ENCODE results near the gene DEAF1.
"Not testable (repeated sequence)": the region's sequence is repeated elsewhere in the genome, so short reads cannot be mapped to it uniquely, and the experiment has no call there.

The DEAF1 gene

DNA sequence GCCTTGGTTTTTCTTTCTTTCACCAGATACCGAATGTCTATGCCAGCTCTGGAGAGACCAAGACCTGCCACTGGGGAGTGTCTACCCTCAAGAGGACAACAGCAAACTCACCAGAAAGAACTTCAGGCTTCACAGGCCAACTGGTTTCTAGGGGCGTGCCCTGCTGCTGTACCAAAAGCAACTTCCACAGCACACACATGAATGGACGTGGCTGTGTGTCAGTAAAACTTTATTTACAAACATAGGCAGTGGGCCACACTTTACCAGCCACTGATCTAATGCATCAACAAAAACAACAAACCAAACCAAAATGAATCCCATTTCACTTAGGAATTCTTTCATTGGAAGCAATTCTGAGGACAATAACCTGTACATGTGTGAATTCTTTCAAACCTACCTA, 16.7 kb downstream of the DEAF1 start:
- DNase-seq: no peak

DNA sequence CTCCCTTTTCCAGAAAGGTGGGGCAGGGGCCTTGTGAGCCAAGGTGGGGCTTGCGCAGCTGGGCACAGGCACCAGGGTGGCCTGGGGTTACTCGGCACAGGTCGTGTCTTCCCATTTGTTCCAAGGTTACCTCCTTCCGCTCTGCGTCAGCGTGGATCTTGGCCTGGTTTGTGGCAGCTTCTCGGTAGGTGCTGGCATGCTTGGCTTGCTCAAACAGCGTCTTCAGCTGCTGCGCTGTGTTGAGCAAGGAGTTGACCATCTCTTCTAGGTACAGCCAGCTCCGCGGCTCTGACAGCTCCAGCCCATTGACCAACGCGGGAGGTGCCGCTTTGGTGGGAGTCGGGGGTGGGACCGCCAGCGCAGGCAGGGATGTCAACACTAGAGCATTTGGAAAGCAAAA, 20.6 kb downstream of the DEAF1 start:
- DNase-seq: no peak

DNA sequence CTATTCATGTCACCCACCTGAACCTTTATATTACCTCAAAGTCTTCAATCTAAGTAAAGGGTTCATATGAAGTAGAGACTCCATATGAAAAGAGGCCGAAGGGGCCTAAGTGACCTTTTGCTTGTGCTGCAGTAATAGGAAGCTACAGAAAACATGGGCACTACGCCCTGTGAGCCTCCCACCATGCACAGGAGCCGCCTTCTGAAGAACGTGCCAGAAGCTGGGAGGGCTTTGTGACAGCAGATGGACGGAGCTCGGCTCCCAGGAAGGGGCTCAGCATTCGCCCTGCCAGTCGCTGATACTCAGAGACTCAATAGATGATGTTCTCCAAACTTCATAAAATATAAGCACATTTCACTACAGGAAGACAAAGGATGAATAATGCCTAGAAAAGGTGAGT, 21.2 kb downstream of the DEAF1 start:
- DNase-seq: no peak

DNA sequence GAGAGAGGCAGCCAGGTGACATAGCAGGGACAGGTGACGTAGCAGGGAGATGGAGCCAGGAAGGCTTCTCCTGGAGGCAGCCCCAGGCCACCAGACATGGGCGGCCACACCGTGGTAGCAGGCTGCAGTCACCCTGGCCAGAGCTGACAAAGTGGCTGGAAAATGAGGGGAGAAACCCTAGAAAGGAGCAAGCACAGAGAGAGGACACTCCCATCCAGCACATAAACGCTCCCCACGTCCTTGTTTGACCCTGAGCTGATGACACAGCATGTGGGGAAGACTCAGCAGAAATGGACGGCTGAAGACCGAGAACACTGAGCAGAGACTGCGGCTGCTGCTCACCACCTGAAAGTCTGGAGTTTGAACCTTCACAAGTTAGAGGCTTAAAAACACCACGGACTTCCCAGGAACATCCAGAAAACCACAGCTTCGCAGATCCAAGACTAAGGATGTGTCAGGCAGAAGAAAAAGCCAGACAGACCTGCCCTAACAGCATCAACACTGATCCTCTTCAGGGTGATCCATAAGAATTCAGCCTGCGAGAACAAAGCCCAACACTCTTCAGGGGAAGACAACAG, 29.2 kb downstream of the DEAF1 start:
- no peak for DNase-seq

DNA sequence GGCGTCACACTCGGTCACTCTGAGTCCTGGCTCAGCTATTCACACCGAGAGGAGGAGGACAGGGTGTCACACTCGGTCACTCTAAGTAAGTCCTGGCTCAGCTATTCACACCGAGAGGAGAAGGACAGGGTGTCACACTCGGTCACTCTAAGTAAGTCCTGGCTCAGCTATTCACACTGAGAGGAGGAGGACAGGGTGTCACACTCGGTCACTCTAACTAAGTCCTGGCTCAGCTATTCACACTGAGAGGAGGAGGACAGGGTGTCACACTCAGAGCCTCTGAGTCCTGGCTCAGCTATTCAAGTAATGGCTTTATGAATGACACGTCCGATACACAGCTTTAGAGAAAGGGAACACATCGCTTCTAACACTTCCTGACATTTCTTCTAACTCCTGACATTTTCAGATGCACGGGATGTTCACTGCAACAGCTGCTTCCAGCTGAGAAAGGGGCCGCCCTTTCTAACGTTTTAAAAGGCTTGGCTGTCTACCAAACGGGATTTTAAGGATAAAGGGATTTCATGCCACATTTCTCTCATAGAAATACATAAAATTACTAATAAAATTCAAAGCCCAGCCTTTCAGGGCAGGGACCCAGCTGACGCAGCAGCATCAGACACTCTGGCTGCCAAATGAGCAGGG, 29.8 kb downstream of the DEAF1 start:
- DNase-seq: no peak

DNA sequence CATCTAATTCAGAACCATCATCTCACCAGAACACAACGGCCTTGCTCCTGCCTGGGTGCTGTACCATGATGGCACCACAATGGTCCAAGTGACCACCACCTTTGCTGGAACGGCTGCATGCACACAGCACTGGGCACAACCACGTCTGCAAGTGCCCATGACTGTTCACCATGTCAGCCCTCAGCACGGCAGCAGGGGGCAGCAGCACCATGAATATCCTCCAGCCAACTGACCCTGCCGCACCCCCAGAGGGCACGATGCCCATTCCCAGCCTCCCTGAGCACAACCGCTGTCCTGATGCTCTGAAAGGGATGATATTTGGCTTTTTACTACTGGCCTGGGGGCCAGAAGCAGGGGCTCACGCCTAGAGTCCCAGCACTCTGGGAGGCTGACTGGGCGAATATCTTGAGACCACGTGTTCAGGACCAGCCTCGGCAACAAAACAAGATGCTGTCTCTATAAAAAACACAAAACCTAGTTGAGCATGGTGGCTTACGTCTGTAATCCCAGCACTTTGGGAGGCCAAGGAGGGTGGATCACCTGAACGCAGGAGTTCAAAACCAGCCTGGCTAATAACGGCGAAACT, 32.2 kb downstream of the DEAF1 start:
- DNase-seq: no peak

DNA sequence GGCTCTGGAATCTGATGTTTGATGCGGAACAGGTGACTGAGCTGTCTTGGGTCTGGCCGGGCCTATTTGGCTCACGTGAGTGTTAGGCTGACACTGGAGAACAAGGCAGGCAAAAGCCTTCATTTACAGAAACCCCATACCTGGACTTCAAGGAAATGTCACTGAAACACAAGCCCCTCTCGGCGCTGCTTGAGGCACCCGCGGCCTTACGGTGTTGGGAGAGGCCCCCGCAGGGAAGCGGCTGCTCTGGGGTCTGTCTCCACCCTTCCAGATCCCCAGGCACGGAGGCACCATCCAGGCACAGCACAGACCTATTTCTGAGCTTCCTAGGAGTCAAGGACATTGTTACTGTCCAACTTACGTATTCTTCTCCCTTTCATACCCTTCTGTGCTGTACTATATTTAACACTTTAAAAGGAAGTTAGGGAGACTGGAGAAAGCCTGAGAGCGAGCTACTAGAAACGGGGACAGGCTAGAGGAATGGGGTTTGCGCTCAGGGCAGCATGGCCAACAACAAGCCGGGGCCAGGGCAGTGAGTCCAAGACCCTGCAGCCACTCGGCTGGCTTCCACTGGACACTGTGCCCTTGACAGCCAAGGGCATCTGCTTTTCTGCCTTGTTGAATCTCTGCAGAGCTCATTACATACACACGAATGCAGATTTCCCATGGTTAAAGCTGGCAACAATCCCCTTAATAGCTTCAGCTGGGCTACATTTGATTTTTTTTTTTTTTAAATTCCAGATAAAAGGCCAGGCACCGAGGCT, 34.2 kb downstream of the DEAF1 start:
- DNase-seq: no peak

DNA sequence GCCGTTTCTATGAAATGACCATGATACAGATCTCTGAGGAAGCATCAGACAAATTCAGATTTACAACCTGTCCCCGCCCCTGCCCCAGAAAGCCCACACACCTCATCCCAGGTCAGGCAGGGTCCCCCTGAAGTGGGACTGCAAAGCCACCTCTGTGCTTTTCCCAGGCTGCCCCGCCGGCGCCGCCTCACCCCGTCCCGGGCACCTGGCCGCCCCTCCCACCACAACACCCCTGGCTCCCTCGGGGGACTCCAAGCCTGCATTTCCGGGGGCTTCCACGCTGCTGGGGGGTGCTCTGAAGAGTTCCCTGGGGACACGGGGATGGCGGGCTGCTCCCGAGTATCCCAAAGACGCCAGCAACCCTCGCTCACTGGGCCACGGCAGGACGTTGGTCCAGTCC, 34.7 kb downstream of the DEAF1 start:
- no peak for DNase-seq

DNA sequence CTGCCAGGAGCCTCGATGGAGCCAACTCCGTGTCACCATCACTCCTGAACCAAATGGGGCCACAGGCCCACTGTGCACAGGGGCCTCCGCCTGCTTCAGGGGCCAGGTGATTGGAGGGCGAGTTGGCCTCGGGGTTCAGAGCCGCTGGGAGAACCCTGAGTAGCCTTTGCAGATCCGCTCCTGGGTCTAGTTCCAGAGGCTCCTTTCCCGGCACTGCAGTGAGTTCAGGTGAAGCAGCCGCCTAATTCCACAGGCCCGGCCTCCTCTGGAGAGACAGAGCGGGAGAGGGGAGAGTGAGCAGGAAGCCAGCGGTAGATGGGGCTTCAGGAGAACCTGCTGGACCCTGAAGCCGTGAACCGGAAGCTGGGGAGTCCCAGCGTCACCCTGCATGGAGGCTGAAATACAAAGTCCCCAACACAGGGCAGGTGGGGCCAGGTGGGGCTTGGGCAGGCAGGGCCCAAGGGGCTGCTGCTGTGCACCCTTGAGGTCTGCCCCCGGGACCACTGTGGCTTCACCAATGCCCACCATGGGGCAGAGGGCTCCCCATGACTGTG, 35.4 kb downstream of the DEAF1 start:
- no peak for DNase-seq

DNA sequence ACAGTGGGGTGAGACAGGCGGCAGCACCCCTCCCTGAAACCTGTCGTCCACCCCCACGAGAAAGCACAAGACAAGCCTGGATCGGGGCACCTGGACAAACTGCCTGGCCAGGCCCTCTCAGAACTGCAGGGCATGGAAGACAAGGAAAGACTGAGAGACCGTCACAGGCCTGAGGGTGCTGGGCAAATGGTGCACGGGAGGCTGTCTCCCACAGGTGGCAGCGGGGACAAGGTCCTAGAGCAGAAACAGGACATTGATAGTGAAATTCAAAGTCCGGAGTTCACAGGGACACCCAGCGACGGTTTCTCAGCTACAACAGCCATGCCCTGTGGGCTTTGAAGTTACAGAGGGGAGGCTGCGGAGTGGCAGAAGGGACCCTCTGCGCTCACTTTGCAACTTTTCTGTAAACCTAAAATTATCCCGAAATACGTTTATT, 37.3 kb downstream of the DEAF1 start:
- DNase-seq: no peak

DNA sequence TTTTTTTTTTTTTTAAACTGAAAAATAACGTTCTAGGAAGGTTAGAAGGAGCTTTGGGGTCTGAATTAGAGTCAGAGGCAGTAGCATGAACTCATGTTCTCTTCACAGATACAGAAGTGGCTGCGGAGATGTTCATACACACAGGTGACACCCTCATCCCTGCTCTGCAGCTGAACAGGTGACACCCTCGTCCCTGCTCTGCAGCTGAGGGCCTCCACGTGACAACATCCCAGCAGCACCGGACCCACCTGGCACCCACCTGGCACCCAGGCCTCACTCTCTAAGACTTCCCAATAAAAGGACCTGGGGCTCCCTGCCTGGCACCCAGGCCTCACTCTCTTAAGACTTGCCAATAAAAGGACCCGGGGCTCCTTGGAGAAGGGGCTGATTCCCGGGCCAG, 38.2 kb downstream of the DEAF1 start:
- DNase-seq: no peak

DNA sequence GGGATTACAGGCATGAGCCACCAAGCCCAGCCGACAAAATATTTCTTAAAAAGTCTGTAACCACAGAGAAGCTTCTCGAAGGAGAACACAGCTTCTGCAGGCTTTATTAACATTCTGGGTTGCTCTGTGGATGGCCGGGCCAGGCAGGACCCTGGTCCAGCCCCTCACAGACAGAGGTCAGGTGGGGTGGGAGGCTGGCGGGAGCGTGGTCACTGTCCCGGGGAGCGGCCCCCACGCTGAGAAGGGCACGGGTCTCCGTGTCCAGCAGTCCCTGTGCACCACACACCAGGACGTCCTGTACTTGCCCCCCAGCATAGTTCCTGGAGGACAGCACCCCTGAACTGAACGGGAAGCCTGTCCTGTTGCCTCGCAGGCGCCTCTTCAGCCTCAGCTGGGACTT, 38.6 kb downstream of the DEAF1 start:
- no peak for DNase-seq

DNA sequence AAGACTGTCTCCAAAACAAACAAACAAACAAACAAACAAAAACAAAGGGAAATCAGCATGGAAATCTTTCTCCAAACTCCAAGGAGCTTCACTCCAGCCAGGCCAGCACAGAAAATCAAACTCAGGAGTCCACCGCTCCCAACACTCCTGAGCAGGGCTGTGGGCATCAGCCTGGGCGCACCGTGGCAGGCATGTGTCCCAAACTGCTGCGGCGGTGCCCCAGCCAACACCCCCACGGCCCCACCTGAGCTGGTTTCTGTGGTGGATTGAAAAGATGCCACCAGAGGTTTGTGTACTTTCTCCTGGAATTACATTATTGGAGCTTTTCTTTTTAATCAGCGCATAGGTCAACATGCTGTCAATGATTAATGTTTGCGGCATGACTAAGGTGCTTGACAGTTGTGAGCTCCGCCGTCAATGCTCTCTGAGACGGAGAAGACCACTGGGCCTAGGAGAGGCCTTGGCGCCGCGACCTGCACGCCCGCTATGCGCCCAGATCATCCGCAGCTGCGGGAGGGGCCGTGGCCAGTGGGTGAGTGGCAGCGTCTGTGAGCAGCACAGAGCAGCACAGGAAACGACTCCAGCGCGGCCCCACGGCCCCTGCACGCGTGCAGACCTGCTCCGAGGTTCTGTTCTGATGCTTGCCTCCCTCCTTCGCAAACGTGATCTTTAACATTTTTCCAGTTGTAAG, 39.8 kb downstream of the DEAF1 start:
- no peak for DNase-seq

DNA sequence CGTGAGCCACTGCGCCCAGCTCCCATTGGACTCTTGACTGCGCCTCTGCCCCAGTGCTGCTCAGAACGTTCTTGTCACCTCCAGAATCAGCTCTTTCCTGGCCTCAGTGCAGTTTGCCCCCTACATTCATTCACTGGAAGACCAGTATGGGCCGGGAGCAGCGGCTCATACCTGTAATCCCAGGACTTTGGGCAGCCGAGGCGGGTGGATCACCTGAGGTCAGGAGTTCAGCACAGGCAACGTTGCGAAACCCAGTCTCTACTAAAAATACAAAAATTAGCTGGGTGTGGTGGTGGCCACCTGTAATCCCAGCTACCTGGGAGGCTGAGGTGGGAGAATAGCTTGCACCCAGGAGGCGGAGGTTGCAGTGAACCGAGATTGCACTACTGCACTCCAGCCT, 40.6 kb downstream of the DEAF1 start:
- not testable (repeated sequence) for DNase-seq

DNA sequence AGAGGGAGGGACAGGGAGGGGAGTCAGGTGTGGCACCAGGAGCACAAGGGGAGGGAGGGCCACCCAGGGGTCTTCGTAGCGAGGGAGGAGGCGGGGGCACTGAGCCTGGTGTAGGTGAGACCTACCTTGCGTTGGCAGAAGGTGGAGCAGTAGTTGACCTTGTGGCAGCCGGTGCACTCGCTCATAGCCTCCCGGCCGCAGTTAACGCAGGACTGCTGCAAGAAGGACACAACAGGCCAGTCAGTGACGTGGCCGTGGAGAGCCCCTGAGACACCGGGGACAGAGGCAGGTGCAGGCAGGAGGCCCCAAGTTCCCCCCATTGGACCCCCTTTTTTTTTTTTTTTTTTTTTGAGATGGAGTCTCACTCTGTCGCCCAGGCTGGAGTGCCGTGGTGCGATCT, 41.2 kb downstream of the DEAF1 start:
- no peak for DNase-seq

DNA sequence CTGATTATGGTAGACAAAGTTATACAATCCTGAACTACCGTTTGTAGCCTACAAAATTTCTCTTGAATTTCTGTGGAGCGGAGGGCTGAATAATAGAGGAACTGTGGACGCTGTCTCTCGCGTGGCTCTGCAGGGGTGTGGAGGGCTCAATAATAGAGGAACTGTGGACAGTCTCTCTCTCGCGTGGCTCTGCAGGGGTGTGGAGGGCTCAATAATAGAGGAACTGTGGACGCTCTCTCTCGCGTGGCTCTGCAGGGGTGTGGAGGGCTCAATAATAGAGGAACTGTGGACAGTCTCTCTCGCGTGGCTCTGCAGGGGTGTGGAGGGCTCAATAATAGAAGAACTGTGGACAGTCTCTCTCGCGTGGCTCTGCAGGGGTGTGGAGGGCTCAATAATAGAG, 41.9 kb downstream of the DEAF1 start:
- not testable (repeated sequence) for DNase-seq

DNA sequence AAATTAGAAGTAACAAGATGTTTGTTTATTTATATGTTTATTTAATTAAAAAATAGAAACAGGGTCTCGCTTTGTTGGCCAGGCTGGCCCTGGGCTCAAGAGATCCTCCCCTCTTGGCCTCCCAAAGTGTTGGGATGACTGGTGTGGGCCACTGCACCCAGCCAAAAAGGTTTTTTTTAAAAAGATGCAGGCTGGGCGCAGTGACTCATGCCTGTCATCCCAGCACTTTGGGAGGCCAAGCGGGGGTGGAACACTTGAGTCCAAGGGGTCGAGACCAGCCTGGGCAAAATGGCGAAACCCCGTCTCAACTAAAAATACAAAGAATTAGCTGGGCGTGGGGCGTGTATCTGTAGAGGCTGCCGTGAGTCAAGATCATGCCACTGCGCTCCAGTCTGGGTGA, 44.5 kb downstream of the DEAF1 start:
- DNase-seq: no peak

DNA sequence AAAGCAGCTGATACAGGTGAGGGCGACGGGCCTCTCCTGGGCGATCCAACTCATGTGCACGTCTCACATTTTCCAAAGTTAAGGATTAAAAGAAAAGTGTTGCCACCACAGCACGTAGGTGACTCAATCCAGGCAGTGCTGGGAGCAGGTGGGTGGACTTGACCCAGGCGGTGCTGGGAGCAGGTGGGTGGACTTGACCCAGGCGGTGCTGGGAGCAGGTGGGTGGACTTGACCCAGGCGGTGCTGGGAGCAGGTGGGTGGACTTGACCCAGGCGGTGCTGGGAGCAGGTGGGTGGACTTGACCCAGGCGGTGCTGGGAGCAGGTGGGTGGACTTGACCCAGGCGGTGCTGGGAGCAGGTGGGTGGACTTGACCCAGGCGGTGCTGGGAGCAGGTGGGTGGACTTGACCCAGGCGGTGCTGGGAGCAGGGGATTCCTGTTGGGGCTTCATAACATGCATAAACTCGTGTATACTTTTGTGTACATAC, 47.3 kb downstream of the DEAF1 start:
- not testable (repeated sequence) for DNase-seq

DNA sequence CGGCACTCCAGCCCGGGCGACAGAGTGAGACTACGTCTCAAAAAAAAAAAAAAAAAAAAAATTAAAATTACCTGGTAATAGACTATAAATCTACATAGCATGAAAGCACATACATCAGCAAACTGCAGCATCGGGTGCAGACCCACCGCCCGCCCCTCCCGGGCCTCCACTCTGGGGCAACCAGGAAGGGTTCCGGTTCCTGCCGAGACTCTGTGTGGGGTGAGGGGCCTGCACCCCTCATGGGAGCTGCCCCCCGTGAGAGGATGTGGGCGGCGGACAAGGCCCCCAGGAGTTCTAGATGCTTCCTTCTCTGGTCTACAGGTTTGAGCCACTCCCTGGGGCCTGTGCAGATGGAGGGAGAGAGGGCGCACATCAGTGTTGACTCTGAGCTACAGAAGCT, 48.8 kb downstream of the DEAF1 start:
- DNase-seq: no peak

DNA sequence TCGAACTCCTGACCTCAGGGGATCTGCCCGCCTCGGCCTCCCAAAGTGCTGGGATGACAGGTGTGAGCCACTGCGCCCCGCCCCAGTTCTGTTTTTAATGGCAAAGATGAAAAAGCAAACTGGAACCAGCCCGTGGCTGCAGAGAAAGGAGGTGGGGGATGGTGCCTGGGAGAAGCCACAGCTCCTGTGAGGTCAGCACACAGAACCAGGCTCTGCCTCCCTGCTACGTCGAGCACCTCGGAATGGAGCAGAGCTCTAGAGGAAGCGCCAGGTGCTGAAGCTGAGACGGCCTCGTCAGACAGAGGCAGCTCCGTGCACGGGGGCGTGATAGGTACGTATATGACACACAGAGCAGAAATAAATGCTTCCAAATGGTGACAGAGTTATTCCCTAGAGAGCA, 49.5 kb downstream of the DEAF1 start:
- no peak for DNase-seq

DNA sequence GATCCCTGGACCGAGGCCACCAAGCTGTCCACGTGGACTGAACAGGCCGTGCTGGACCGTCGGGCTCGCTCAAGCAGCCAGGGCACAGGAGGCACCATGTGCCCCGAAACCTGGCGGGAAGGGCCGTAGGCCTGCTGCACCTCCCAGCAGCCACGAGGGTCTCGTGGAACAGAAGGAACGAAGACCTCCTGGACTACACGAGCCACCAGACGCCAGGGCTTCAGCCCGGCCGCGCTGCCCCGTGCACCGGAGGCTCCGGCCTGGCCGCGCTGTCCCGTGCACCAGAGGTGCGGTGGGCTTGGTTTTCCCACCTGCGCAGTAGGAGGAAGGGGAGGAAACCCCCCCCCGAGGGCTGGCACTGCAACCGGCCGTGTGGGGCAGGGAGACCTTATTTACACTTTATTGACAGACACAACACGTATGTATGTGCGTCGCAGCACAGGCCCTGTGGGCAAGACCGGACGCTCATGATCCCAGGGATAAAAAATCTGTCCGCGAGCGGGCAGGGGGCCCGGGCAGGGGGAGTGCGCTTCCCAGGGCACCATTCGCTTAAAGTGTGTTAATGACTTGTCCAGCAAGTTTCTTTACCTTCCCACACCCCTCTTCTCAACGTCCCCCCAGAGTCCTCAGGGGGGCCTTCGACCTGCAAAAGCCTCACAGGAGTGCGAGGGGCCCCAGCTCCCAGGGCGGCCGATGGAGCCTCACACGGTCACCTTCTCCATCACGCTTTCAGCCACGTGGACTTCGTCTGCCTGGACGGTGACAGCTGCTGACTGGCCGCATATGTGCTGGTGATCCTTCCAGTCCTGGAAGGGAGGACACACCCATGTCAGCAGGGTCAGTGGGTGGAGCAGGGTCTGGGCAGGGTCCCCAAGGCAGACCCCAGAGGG, 50.9 kb downstream of the DEAF1 start:
- no peak for DNase-seq

DNA sequence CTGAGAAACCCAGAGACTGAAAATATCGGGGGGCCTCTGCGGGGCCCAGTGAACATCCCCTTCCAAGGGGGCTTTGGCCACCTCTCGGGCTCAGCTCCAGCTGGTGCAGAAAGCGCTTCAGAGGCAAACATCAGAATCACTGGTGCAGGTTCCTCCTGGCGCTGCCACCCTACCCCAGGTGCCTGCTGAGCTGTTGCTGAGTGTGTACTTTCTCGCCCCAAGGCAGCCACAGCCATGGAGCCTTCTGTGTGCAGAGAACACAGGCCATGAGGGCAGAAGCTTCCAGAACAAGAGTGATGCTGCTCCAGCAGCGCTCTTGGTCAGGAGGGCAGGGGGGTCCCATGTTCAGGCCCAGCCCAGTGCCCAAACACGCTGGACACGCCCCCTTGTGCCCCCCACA, 51.7 kb downstream of the DEAF1 start:
- no peak for DNase-seq
